Colon (tissue), 2 donors: ENCODE results near the gene C9orf153.
"Not testable (repeated sequence)": the region's sequence is repeated elsewhere in the genome, so short reads cannot be mapped to it uniquely, and the experiment has no call there.

Experiments used
- FAIRE-seq: peaks from 2 replicates; lab custom pipeline; 2012; peaks lifted over from hg19 to GRCh38; lab: Jason Lieb, UNC
- donor health status: control.
- donor health status: control.

The C9orf153 gene

GRCh38 chr9:86259557-86259956, at the start of gene C9orf153:
Gene C9orf153 (minus strand): TSS chr9:86259657. CDS start chr9:86229603, 30,054 bp downstream.
- FAIRE-seq = no peak

GRCh38 chr9:86308687-86309086, 49.2 kb upstream of the C9orf153 start:
- FAIRE-seq = no peak

- no peak for FAIRE-seq
Observed at GRCh38 chr9:86304236-86304730, 44.8 kb upstream of the C9orf153 start.

GRCh38 chr9:86303316-86303975, 44.0 kb upstream of the C9orf153 start:
- FAIRE-seq = no peak

GRCh38 chr9:86301686-86302085, 42.2 kb upstream of the C9orf153 start:
- no peak for FAIRE-seq

- no peak for FAIRE-seq
Observed at GRCh38 chr9:86300701-86301100, 41.2 kb upstream of the C9orf153 start.

- FAIRE-seq = no peak
Observed at GRCh38 chr9:86298873-86299272, 39.4 kb upstream of the C9orf153 start.

- not testable (repeated sequence) for FAIRE-seq
Observed at GRCh38 chr9:86290341-86290740, 30.9 kb upstream of the C9orf153 start.

- no peak for FAIRE-seq
Observed at GRCh38 chr9:86288499-86289198, 29.2 kb upstream of the C9orf153 start.

- no peak for FAIRE-seq
Observed at GRCh38 chr9:86287013-86287412, 27.6 kb upstream of the C9orf153 start.

GRCh38 chr9:86286278-86286677, 26.8 kb upstream of the C9orf153 start:
- no peak for FAIRE-seq

- FAIRE-seq = no peak
Observed at GRCh38 chr9:86285261-86285660, 25.8 kb upstream of the C9orf153 start.

- FAIRE-seq = no peak
Observed at GRCh38 chr9:86282979-86283535, 23.6 kb upstream of the C9orf153 start.

GRCh38 chr9:86282077-86282978, 22.9 kb upstream of the C9orf153 start, which contains the start of gene ISCA1:
Gene ISCA1 (minus strand): TSS chr9:86282538. CDS start chr9:86282458, 80 bp downstream.
- FAIRE-seq = no peak

- no peak for FAIRE-seq
Observed at GRCh38 chr9:86281593-86282076, 22.2 kb upstream of the C9orf153 start.

- FAIRE-seq = no peak
Observed at GRCh38 chr9:86280580-86280979, 21.1 kb upstream of the C9orf153 start.

GRCh38 chr9:86279839-86280238, 20.4 kb upstream of the C9orf153 start:
- no peak for FAIRE-seq

- no peak for FAIRE-seq
Observed at GRCh38 chr9:86277072-86277471, 17.6 kb upstream of the C9orf153 start.

- FAIRE-seq = no peak
Observed at GRCh38 chr9:86275962-86276361, 16.5 kb upstream of the C9orf153 start.

- FAIRE-seq = no peak
Observed at GRCh38 chr9:86274821-86275643, 15.6 kb upstream of the C9orf153 start.

GRCh38 chr9:86272221-86272620, 12.8 kb upstream of the C9orf153 start:
- FAIRE-seq = no peak
